NT2/D1 (cell line): ENCODE data around the gene DIP2C.

ENCODE experiments used
- SUZ12 ChIP-seq: IDR thresholded peaks from 2 replicates; pipeline ENCODE4 v1.6.1; 2011; ENCODE audit not compliant: insufficient read length, insufficient read depth; ENCODE audit errors: extremely low read depth
- YY1 ChIP-seq: IDR thresholded peaks from 2 replicates; pipeline ENCODE4 v1.6.1; 2011; ENCODE audit not compliant: insufficient read length, insufficient read depth
- ZNF274 ChIP-seq: IDR thresholded peaks from 2 replicates; pipeline ENCODE4 v1.6.1; 2011; ENCODE audit warnings: mild to moderate bottlenecking, low read depth, low read length

GRCh38 chr10:680146-680545, 9.3 kb downstream of the DIP2C start:
- no peak for TF ChIP-seq YY1
- TF ChIP-seq ZNF274 = no peak
- TF ChIP-seq SUZ12 = no peak
